Mesenchymal stem cell (in vitro differentiated cells and primary cell): ENCODE measurements around the gene PLPPR1. TPM values are rescaled to one million over a fixed set of nuclear protein-coding genes. Genes with fewer than 3 reads are reported as not detected.
A peak's percentile ranks its signal among the peaks of the same experiment; 100 is the strongest.

Source experiments
- DNase-seq: peaks from one replicate; pipeline ENCODE4 v3.0.0-alpha.2; 2013
- H2AFZ ChIP-seq: one replicate; pipeline ENCODE4 v1.6.1; 2013; ENCODE audit warnings: low read depth, mild to moderate bottlenecking, control low read depth, inconsistent platforms, low read length, moderate library complexity
- H2AK5ac ChIP-seq: 2 replicates; pipeline ENCODE4 v1.6.1; 2013; ENCODE audit warnings: low read length, moderate library complexity, mild to moderate bottlenecking, inconsistent platforms; ENCODE audit not compliant: severe bottlenecking
- H2BK120ac ChIP-seq: one replicate; pipeline ENCODE4 v1.6.1; 2013; ENCODE audit warnings: low read depth, mild to moderate bottlenecking, inconsistent platforms, low read length, moderate library complexity
- H2BK12ac ChIP-seq, 2 experiments: one replicate each; pipeline ENCODE4 v1.6.1; 2013; ENCODE audit warnings: inconsistent platforms in 2 of 2, low read length in 2 of 2, mild to moderate bottlenecking in 2 of 2, moderate library complexity in 2 of 2, control low read depth in 1 of 2
- H2BK15ac ChIP-seq: one replicate; pipeline ENCODE4 v1.6.1; 2013; ENCODE audit warnings: mild to moderate bottlenecking, low read depth, inconsistent platforms; ENCODE audit not compliant: poor library complexity, severe bottlenecking
- H2BK5ac ChIP-seq: 2 replicates; pipeline ENCODE4 v1.6.1; 2013; ENCODE audit warnings: low read depth, mild to moderate bottlenecking, low read length, control low read depth, inconsistent platforms; ENCODE audit not compliant: poor library complexity, severe bottlenecking
- H3K14ac ChIP-seq, 2 experiments: one replicate each; pipeline ENCODE4 v1.6.1; 2013; ENCODE audit warnings: inconsistent platforms in 2 of 2, low read length in 2 of 2, control low read depth in 1 of 2, mild to moderate bottlenecking in 1 of 2, moderate library complexity in 1 of 2
- H3K18ac ChIP-seq, 2 experiments: one replicate each; pipeline ENCODE4 v1.6.1; 2013; ENCODE audit warnings: inconsistent platforms in 2 of 2, low read length in 2 of 2, control low read depth in 1 of 2, low read depth in 1 of 2, mild to moderate bottlenecking in 1 of 2
- H3K23ac ChIP-seq, 2 experiments: one replicate each; pipeline ENCODE4 v1.6.1; 2013; ENCODE audit warnings: inconsistent platforms in 2 of 2, low read length in 2 of 2, mild to moderate bottlenecking in 2 of 2, moderate library complexity in 2 of 2, control low read depth in 1 of 2
- H3K27ac ChIP-seq: 2 replicates; pipeline ENCODE4 v1.5.1; 2013; ENCODE audit warnings: mild to moderate bottlenecking, moderate library complexity, low read length, control low read depth, inconsistent platforms; ENCODE audit not compliant: poor library complexity, severe bottlenecking
- H3K27me3 ChIP-seq, 2 experiments: 2 replicates each; pipeline versions ENCODE4 v1.6.1 to v1.7.0; 2013; ENCODE audit warnings: low read length in 2 of 2, mild to moderate bottlenecking in 2 of 2, moderate library complexity in 2 of 2, control low read depth in 1 of 2, inconsistent platforms in 1 of 2; ENCODE audit not compliant: control insufficient read depth in 1 of 2, insufficient read depth in 1 of 2
- H3K36me3 ChIP-seq, 2 experiments: 2 replicates each; pipeline versions ENCODE4 v1.6.1 to v1.7.0; 2013; ENCODE audit warnings: low read length in 2 of 2, control low read depth in 1 of 2, inconsistent platforms in 1 of 2, low read depth in 1 of 2, mild to moderate bottlenecking in 1 of 2; ENCODE audit not compliant: insufficient read depth in 2 of 2, control insufficient read depth in 1 of 2
- H3K4ac ChIP-seq, 2 experiments: one replicate each; pipeline ENCODE4 v1.6.1; 2013; ENCODE audit warnings: inconsistent platforms in 2 of 2, low read length in 2 of 2, mild to moderate bottlenecking in 2 of 2, moderate library complexity in 2 of 2, control low read depth in 1 of 2, low read depth in 1 of 2
- H3K4me1 ChIP-seq: 2 replicates; pipeline ENCODE4 v1.6.1; 2013; ENCODE audit warnings: low read depth, low read length, control low read depth; ENCODE audit not compliant: control insufficient read depth, insufficient read depth
- H3K4me2 ChIP-seq: 2 replicates; pipeline ENCODE4 v1.6.1; 2013; ENCODE audit warnings: low read length, mild to moderate bottlenecking, inconsistent platforms; ENCODE audit not compliant: poor library complexity, severe bottlenecking
- H3K4me3 ChIP-seq, 2 experiments: 2 replicates each; pipeline versions ENCODE4 v1.5.1 to v1.7.0; 2013; ENCODE audit warnings: low read length in 2 of 2, mild to moderate bottlenecking in 2 of 2, control low read depth in 1 of 2, low read depth in 1 of 2; ENCODE audit not compliant: insufficient read depth in 1 of 2
- H3K79me1 ChIP-seq: replicated peaks from 2 replicates; pipeline ENCODE4 v1.6.1; 2013; ENCODE audit warnings: mild to moderate bottlenecking, control low read depth, low read length, inconsistent platforms; ENCODE audit not compliant: poor library complexity, severe bottlenecking
- H3K9ac ChIP-seq: 2 replicates; pipeline ENCODE4 v1.7.0; 2013; ENCODE audit warnings: mild to moderate bottlenecking, low read length, moderate library complexity
- H3K9me3 ChIP-seq: 2 replicates; pipeline ENCODE4 v1.7.0; 2013; ENCODE audit warnings: mild to moderate bottlenecking, low read length; ENCODE audit not compliant: control insufficient read depth
- H4K8ac ChIP-seq: one replicate; pipeline ENCODE4 v1.6.1; 2013; ENCODE audit warnings: inconsistent platforms, mild to moderate bottlenecking, low read length, moderate library complexity
- H4K91ac ChIP-seq: one replicate; pipeline ENCODE4 v1.6.1; 2013; ENCODE audit warnings: mild to moderate bottlenecking, low read length, inconsistent platforms
- WGBS: methylation state at CpG from one replicate; pipeline ENCODE4 v1.1.7; 2013; ENCODE audit warnings: mixed read lengths; 5-methylcytosine and 5-hydroxymethylcytosine counted together
- polyA plus RNA-seq, 2 experiments: library from polyadenylated mRNA; stranded (reverse); fragments of 200-250 nt; gene quantifications; one replicate each; pipeline ENCODE4 v1.2.3, GENCODE V29; 2013

Gene PLPPR1
- polyA plus RNA-seq (2013, experiment 1 of 2): not detected
- polyA plus RNA-seq (2013, experiment 2 of 2): not detected

GRCh38 chr9:101028346-101029314, at the start of gene PLPPR1:
Gene PLPPR1 (plus strand): TSS chr9:101028727.
- H3K4me1 ChIP-seq: peaks cover 16% of the 10 kb centered on the region
- H3K9ac ChIP-seq: no peak within 1 kb of the TSS
- no peak within 1 kb of the TSS for H3K23ac ChIP-seq
- H4K91ac ChIP-seq: no peak within 1 kb of the TSS
- peak within 1 kb of the TSS; percentile 55 for H2AFZ ChIP-seq
- H3K14ac ChIP-seq: no peak within 1 kb of the TSS
- no peaks in the 10 kb centered on the region for H3K79me1 ChIP-seq
- H3K27ac ChIP-seq: no peak within 1 kb of the TSS
- DNase-seq: peak; percentile 13
- no peaks in the 10 kb centered on the region for H3K36me3 ChIP-seq
- peak within 1 kb of the TSS; percentile 69 for H4K8ac ChIP-seq
- peak within 1 kb of the TSS; percentile 58 to 73 for H3K4me3 ChIP-seq
- peak within 1 kb of the TSS; percentile 22 for H2BK5ac ChIP-seq
- peak within 1 kb of the TSS in 1 of 2 experiments; percentile 35 for H3K4ac ChIP-seq
- H2BK12ac ChIP-seq: no peak within 1 kb of the TSS
- H3K18ac ChIP-seq: no peak within 1 kb of the TSS
- H2BK15ac ChIP-seq: no peak within 1 kb of the TSS
- H3K9me3 ChIP-seq: no peaks in the 10 kb centered on the region
- no peak within 1 kb of the TSS for H2AK5ac ChIP-seq
- H3K4me2 ChIP-seq: peak within 1 kb of the TSS; percentile 58
- under 1% methylated on average over 83 of the region's 89 CpGs for WGBS
- peaks cover 39 to 52% of the 10 kb centered on the region in 2 experiments for H3K27me3 ChIP-seq
- no peak within 1 kb of the TSS for H2BK120ac ChIP-seq

GRCh38 chr9:100989731-100990130, 38.8 kb upstream of the PLPPR1 start:
- no peak overlapping the region for H3K4me3 ChIP-seq
- H3K79me1 ChIP-seq: no peaks in the 10 kb centered on the region
- DNase-seq: no peak
- H3K9me3 ChIP-seq: no peaks in the 10 kb centered on the region
- H2AK5ac ChIP-seq: no peak overlapping the region
- H2AFZ ChIP-seq: no peak overlapping the region
- no peak overlapping the region for H2BK120ac ChIP-seq
- H2BK15ac ChIP-seq: no peak overlapping the region
- H3K27me3 ChIP-seq: no peaks in the 10 kb centered on the region
- H3K23ac ChIP-seq: no peak overlapping the region
- H4K8ac ChIP-seq: no peak overlapping the region
- WGBS: no CpG with 5 or more reads among the region's 1 CpG
- no peak overlapping the region for H3K4ac ChIP-seq
- no peak overlapping the region for H3K14ac ChIP-seq
- H3K4me2 ChIP-seq: no peak overlapping the region
- no peaks in the 10 kb centered on the region for H3K4me1 ChIP-seq
- H3K27ac ChIP-seq: no peak overlapping the region
- H3K18ac ChIP-seq: no peak overlapping the region
- no peak overlapping the region for H2BK5ac ChIP-seq
- H3K9ac ChIP-seq: no peak overlapping the region
- H3K36me3 ChIP-seq: no peaks in the 10 kb centered on the region
- H4K91ac ChIP-seq: no peak overlapping the region
- no peak overlapping the region for H2BK12ac ChIP-seq

DNA sequence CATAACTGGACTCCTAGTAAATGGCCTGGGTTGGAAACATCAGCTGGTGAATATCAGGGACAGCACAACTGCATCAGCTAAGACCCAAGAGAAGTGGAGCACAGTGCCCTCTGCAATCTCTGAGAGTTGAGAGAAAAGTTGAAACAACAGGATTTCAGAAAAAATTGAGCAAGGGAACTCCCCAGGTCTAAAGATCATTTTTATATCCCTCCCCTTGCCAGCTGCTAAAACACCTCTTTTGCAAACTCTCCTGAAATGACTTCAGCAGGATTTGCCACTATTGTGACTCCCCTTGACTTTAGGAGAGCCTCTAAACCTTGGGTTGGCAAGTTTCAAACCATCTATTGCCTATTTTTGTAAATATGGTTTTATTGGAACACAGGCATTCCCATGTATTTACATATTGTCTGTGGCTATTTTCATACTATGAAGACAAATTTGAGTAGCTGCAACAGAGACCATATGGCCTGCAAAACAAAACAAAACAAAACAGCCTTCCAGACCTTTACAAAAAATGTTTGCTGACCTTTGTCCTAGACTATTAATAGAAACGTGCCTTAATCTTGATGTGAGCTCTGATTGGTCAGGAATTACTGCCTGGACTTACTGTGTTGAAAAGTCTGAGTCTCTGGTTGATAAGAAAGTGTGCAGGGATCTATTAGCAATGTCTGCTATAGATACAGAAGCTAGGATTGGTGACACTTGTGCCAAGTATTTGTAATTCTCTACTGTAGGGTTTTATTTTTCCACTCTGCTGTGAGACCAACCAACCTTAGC, 37.7 kb upstream of the PLPPR1 start:
- Histone ChIP-seq H3K36me3 (no peaks in the 10 kb centered on the region), H3K23ac (no peak overlapping the region), H2AFZ (no peak overlapping the region), H3K4ac (no peak overlapping the region), H3K27me3 (no peaks in the 10 kb centered on the region), H3K4me3 (no peak overlapping the region), H4K91ac (no peak overlapping the region), H2BK120ac (no peak overlapping the region), H3K9ac (no peak overlapping the region), H2BK15ac (no peak overlapping the region), H3K18ac (no peak overlapping the region), H3K79me1 (no peaks in the 10 kb centered on the region), H4K8ac (no peak overlapping the region), H2AK5ac (no peak overlapping the region), H2BK5ac (no peak overlapping the region), H3K14ac (no peak overlapping the region), H3K27ac (no peak overlapping the region), H3K4me1 (no peaks in the 10 kb centered on the region), H3K9me3 (no peaks in the 10 kb centered on the region), H3K4me2 (no peak overlapping the region), H2BK12ac (no peak overlapping the region)
- DNase-seq: no peak
- WGBS: 0% methylated on average over 1 of the region's 1 CpG

- H3K27ac ChIP-seq: no peak overlapping the region
- H3K27me3 ChIP-seq: no peaks in the 10 kb centered on the region
- H3K4me2 ChIP-seq: no peak overlapping the region
- no peak overlapping the region for H3K9ac ChIP-seq
- H4K91ac ChIP-seq: no peak overlapping the region
- H3K4me1 ChIP-seq: no peaks in the 10 kb centered on the region
- no peak overlapping the region for H3K14ac ChIP-seq
- no peak overlapping the region for H3K4me3 ChIP-seq
- H2BK120ac ChIP-seq: no peak overlapping the region
- no peak overlapping the region for H2BK12ac ChIP-seq
- H3K9me3 ChIP-seq: no peaks in the 10 kb centered on the region
- H2BK5ac ChIP-seq: no peak overlapping the region
- H4K8ac ChIP-seq: no peak overlapping the region
- no peak overlapping the region for H2AFZ ChIP-seq
- H2BK15ac ChIP-seq: no peak overlapping the region
- no peak overlapping the region for H3K4ac ChIP-seq
- H3K18ac ChIP-seq: no peak overlapping the region
- WGBS: no CpG with 5 or more reads among the region's 1 CpG
- H2AK5ac ChIP-seq: no peak overlapping the region
- H3K23ac ChIP-seq: no peak overlapping the region
- no peaks in the 10 kb centered on the region for H3K79me1 ChIP-seq
- no peaks in the 10 kb centered on the region for H3K36me3 ChIP-seq
- DNase-seq: no peak
These were observed 35.9 kb upstream of the PLPPR1 start for GRCh38 chr9:100992632-100993031.
